H1 (cell line): Measurements from ENCODE around the gene CDH22. TPM values are rescaled to one million over a fixed set of nuclear protein-coding genes. Genes with fewer than 3 reads are reported as not detected.
A peak's percentile ranks its signal among the peaks of the same experiment; 100 is the strongest.

Experiments used
- CTCF ChIA-PET: fragments of 300-600 bp; sonication (Branson Sonifier 250); formaldehyde crosslinking; loops from one replicate; lab custom pipeline; 2021; ENCODE audit not compliant: partially characterized antibody; lab: Charles Lee
- POLR2A ChIA-PET: fragments of 300-600 bp; sonication (Branson Sonifier 250); formaldehyde crosslinking; loops from one replicate; lab custom pipeline; 2021; ENCODE audit warnings: inconsistent platforms; ENCODE audit not compliant: partially characterized antibody; lab: Charles Lee
- DNase-seq, 2 experiments: peaks; one replicate each; pipeline versions ENCODE4 v3.0.0 to v3.0.0-alpha.2; 2010 to 2022; ENCODE audit warnings: low spot score in 2 of 2, low read depth in 1 of 2, mixed read lengths in 1 of 2
- FAIRE-seq: peaks from 2 replicates; lab custom pipeline; 2011; peaks lifted over from hg19 to GRCh38; lab: Jason Lieb, UNC
- H2AFZ ChIP-seq: 2 replicates; pipeline ENCODE4 v1.8.1; 2012; ENCODE audit warnings: low read length, inconsistent platforms
- H2AK5ac ChIP-seq: 2 replicates; pipeline ENCODE4 v1.6.1; 2013; ENCODE audit warnings: low read depth, low read length
- H2BK120ac ChIP-seq: replicated peaks from 2 replicates; pipeline ENCODE3; 2013; ENCODE audit warnings: low read depth, low read length, inconsistent platforms
- H2BK12ac ChIP-seq: 2 replicates; pipeline ENCODE4 v1.6.1; 2013; ENCODE audit warnings: low read depth, low read length
- H2BK15ac ChIP-seq: 2 replicates; pipeline ENCODE4 v1.6.1; 2013; ENCODE audit warnings: low read length
- H2BK20ac ChIP-seq: 2 replicates; pipeline ENCODE4 v1.6.1; 2013; ENCODE audit warnings: low read length
- H2BK5ac ChIP-seq: 2 replicates; pipeline ENCODE4 v1.6.1; 2013; ENCODE audit warnings: low read depth, low read length
- H3K14ac ChIP-seq: 2 replicates; pipeline ENCODE4 v1.6.1; 2013; ENCODE audit warnings: inconsistent platforms; ENCODE audit not compliant: insufficient read length
- H3K18ac ChIP-seq: 2 replicates; pipeline ENCODE4 v1.6.1; 2013; ENCODE audit warnings: low read length; ENCODE audit errors: extremely low read depth
- H3K23ac ChIP-seq: 2 replicates; pipeline ENCODE4 v1.6.1; 2013; ENCODE audit warnings: inconsistent platforms; ENCODE audit not compliant: insufficient read length
- H3K23me2 ChIP-seq: 2 replicates; pipeline ENCODE4 v1.6.1; 2013; ENCODE audit warnings: low read depth, low read length
- H3K27ac ChIP-seq: 2 replicates; pipeline ENCODE4 v1.6.1; 2011; ENCODE audit warnings: low read depth, low read length, inconsistent platforms
- H3K27me3 ChIP-seq, 4 experiments: replicated peaks in 1 of 4; 1 replicate in 1 of 4; 2 replicates in 3 of 4; pipeline versions ENCODE4 v1.6.1 to v1.8.1; 2011 to 2013; ENCODE audit warnings: low read length in 3 of 4, mild to moderate bottlenecking in 3 of 4, inconsistent platforms in 2 of 4, mixed read lengths in 2 of 4, moderate library complexity in 1 of 4; ENCODE audit not compliant: control insufficient read depth in 3 of 4, insufficient read depth in 3 of 4; ENCODE audit errors: extremely low read depth in 1 of 4
- H3K36me3 ChIP-seq, 4 experiments: 2 replicates each; pipeline versions ENCODE4 v1.6.1 to v1.8.1; 2011 to 2013; ENCODE audit warnings: mild to moderate bottlenecking in 4 of 4, low read length in 3 of 4, moderate library complexity in 2 of 4, control low read depth in 1 of 4, inconsistent platforms in 1 of 4; ENCODE audit not compliant: insufficient read depth in 4 of 4, control insufficient read depth in 2 of 4
- H3K4ac ChIP-seq: replicated peaks from 2 replicates; pipeline ENCODE3; 2013; ENCODE audit warnings: low read length, low read depth, mixed read lengths, inconsistent platforms; ENCODE audit not compliant: insufficient read length
- H3K4me1 ChIP-seq, 4 experiments: replicated peaks in 1 of 4; 1 replicate in 1 of 4; 2 replicates in 3 of 4; pipeline versions ENCODE4 v1.6.1 to v1.8.1; 2011 to 2013; ENCODE audit warnings: low read length in 3 of 4, inconsistent platforms in 2 of 4, mixed read lengths in 1 of 4; ENCODE audit not compliant: insufficient read depth in 4 of 4, control insufficient read depth in 3 of 4
- H3K4me2 ChIP-seq, 2 experiments: 2 replicates each; pipeline versions ENCODE4 v1.6.1 to v1.8.1; 2011 to 2013; ENCODE audit warnings: low read depth in 2 of 2, low read length in 2 of 2, control low read depth in 1 of 2, inconsistent platforms in 1 of 2, mild to moderate bottlenecking in 1 of 2; ENCODE audit not compliant: insufficient read depth in 1 of 2
- H3K4me3 ChIP-seq, 4 experiments: fragments of 200-600, 300-600 bp in 1 of 4; sonication (generic), shearing (Covaris generic), sonication (Bioruptor Twin) in 1 of 4; 2 replicates each; pipeline versions ENCODE4 v1.5.1 to v1.8.1; 2011 to 2016; ENCODE audit warnings: low read length in 4 of 4, low read depth in 3 of 4, control low read depth in 2 of 4, inconsistent platforms in 2 of 4, mild to moderate bottlenecking in 2 of 4, mixed read lengths in 1 of 4, moderate library complexity in 1 of 4; ENCODE audit not compliant: insufficient read depth in 2 of 4; ENCODE audit errors: extremely low read depth in 1 of 4
- H3K56ac ChIP-seq: replicated peaks from 2 replicates; pipeline ENCODE3; 2013; ENCODE audit warnings: low read depth, mild to moderate bottlenecking, mixed read lengths, low read length, inconsistent platforms; ENCODE audit not compliant: insufficient read length
- H3K79me1 ChIP-seq: 2 replicates; pipeline ENCODE4 v1.6.1; 2013; ENCODE audit warnings: low read depth, low read length, control low read depth
- H3K79me2 ChIP-seq, 2 experiments: 2 replicates each; pipeline versions ENCODE4 v1.6.1 to v1.8.1; 2012 to 2013; ENCODE audit warnings: low read length in 2 of 2, mild to moderate bottlenecking in 2 of 2, inconsistent platforms in 1 of 2; ENCODE audit not compliant: insufficient read depth in 2 of 2, control insufficient read depth in 1 of 2
- H3K9ac ChIP-seq, 4 experiments: replicated peaks in 1 of 4; 1 replicate in 1 of 4; 2 replicates in 3 of 4; pipeline versions ENCODE4 v1.6.1 to v1.8.1; 2011 to 2013; ENCODE audit warnings: low read depth in 3 of 4, low read length in 3 of 4, control low read depth in 2 of 4, mild to moderate bottlenecking in 2 of 4, moderate library complexity in 2 of 4, inconsistent platforms in 1 of 4; ENCODE audit errors: extremely low read depth in 1 of 4
- H3K9me3 ChIP-seq, 2 experiments: 2 replicates each; pipeline versions ENCODE4 v1.6.1 to v1.8.1; 2012 to 2013; ENCODE audit warnings: mild to moderate bottlenecking in 2 of 2, moderate library complexity in 2 of 2, control low read depth in 1 of 2, inconsistent platforms in 1 of 2, low read depth in 1 of 2, low read length in 1 of 2, mixed read lengths in 1 of 2; ENCODE audit not compliant: insufficient read depth in 2 of 2
- H4K20me1 ChIP-seq, 2 experiments: replicated peaks in 1 of 2; 2 replicates each; pipeline versions ENCODE3 to v1.8.1; 2011 to 2013; ENCODE audit warnings: inconsistent platforms in 2 of 2, low read length in 2 of 2, mild to moderate bottlenecking in 1 of 2; ENCODE audit not compliant: insufficient read depth in 2 of 2, control insufficient read depth in 1 of 2
- H4K5ac ChIP-seq: 2 replicates; pipeline ENCODE4 v1.6.1; 2013; ENCODE audit warnings: low read length, low read depth, mixed read lengths, inconsistent platforms; ENCODE audit not compliant: insufficient read length
- H4K8ac ChIP-seq: 2 replicates; pipeline ENCODE4 v1.8.0; 2013; ENCODE audit warnings: mild to moderate bottlenecking, moderate library complexity, low read length, inconsistent platforms; ENCODE audit not compliant: insufficient read depth; ENCODE audit errors: extremely low read depth
- H4K91ac ChIP-seq: replicated peaks from 2 replicates; pipeline ENCODE3; 2013; ENCODE audit warnings: low read length, mixed read lengths, inconsistent platforms; ENCODE audit not compliant: insufficient read length
- SUZ12 ChIP-seq: fragments of 200-600 bp; sonication (generic); IDR thresholded peaks from 2 replicates; pipeline ENCODE4 v1.6.1; 2012; ENCODE audit warnings: mild to moderate bottlenecking, inconsistent platforms, low read length, moderate library complexity, mixed read lengths
- WGBS, 2 experiments: shearing (Covaris generic) in 1 of 2; methylation state at CpG; one replicate each; pipeline versions ENCODE4 v1.1.6 to v1.1.7; 2013 to 2015; ENCODE audit warnings: low lambda C conversion rate in 2 of 2, mixed read lengths in 2 of 2, inconsistent platforms in 1 of 2, low coverage in 1 of 2, missing lambda C conversion rate in 1 of 2; ENCODE audit not compliant: insufficient replicate concordance in 2 of 2, insufficient coverage in 1 of 2, insufficient read length in 1 of 2; ENCODE audit errors: extremely low coverage in 1 of 2, missing lambda C conversion rate in 1 of 2; 5-methylcytosine and 5-hydroxymethylcytosine counted together
- polyA plus RNA-seq, 7 experiments: library from polyadenylated mRNA; depleted of rRNA in 3 of 7; stranded (reverse) in 5 of 7; unstranded in 2 of 7; fragments of >200 nt in 5 of 7; fragments of 200-250 nt in 2 of 7; gene quantifications; 1 replicate in 5 of 7; 2 replicates in 1 of 7; 4 replicates in 1 of 7; pipeline versions ENCODE4 v1.2.1 to v1.2.3, GENCODE V29; 2011 to 2013; ENCODE audit warnings: missing spikeins in 2 of 7, mixed read lengths in 2 of 7
- total RNA-seq: library from RNA; stranded (reverse); fragmentation: NEBNext Ultra II Directional; extraction: Animal tissue kit (Norgen Biotek cat#: 25700); gene quantifications from 2 replicates; pipeline ENCODE4 v1.2.1, GENCODE V29; 2021

The CDH22 gene
- total and polyA plus RNA-seq, 2 of the 8 experiments (the other 6 are each of a cell fraction or from before 2014, with no cell fraction given), result 0.35 to 0.39 TPM

DNA sequence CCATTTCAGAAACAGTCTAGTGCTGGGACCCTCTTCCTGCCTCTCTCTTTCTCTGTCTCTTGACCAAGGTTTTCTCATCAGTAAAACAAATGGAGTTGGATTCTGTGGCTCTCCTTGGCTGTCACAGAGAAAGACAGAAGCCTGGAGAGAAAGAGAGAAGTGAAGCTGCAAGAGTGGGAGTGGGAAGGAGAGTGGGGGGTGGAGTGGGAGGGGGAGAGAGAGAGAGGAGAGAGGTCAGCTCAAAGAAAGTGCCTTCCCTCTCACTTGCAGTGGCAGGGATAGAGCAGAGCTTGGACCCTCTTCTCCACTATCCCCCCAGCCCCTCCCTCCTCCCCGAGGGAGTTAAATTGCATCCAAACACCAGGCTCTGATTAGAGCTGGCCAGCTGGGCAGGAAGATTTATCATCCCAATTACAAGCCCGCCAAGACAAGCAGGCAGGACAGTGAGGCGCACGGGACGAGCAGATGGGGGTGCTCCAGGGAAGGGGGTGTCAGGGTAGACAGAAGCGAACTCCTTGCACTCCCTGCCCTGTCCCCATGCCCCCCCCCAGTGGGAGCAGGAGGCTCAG lies 115.8 kb downstream of the CDH22 start:
- Histone ChIP-seq H3K56ac (no peak overlapping the region), H4K91ac (no peak overlapping the region), H2AK5ac (no peak overlapping the region), H3K4me1 (peaks cover 0 to 4% (median 1%) of the 10 kb centered on the region in 4 experiments; a peak in 4 of 7 replicates), H2BK5ac (no peak overlapping the region), H3K9me3 (no peaks in the 10 kb centered on the region), H3K23me2 (peaks cover under 1% of the 10 kb centered on the region; the same call in 1 of the 2 replicates), H4K8ac (peak overlapping the region; percentile 57; the same call in 1 of the 2 replicates), H4K20me1 (peaks cover 0 to under 1% of the 10 kb centered on the region in 2 experiments), H2AFZ (no peak overlapping the region), H3K23ac (no peak overlapping the region), H3K27me3 (no peaks in the 10 kb centered on the region; a peak in 1 of 7 replicates), H3K36me3 (no peaks in the 10 kb centered on the region), H2BK15ac (no peak overlapping the region), H3K79me2 (no peaks in the 10 kb centered on the region), H2BK12ac (no peak overlapping the region), H3K4me2 (no peak overlapping the region), H3K79me1 (no peaks in the 10 kb centered on the region), H3K14ac (no peak overlapping the region), H2BK120ac (no peak overlapping the region), H3K4me3 (no peak overlapping the region), H3K18ac (no peak overlapping the region), H4K5ac (no peak overlapping the region), H3K4ac (no peak overlapping the region), H3K27ac (no peak overlapping the region), H2BK20ac (no peak overlapping the region), H3K9ac (no peak overlapping the region)
- DNase-seq (no peak), FAIRE-seq (no peak)
- ChIA-PET CTCF (interaction anchor here (0.9 to 1.4 kb wide), 4 partner anchors 17 to 119 kb away, joined by 3 to 5 read pairs (median 4); no protein-coding TSS in a partner anchor), POLR2A (interaction anchor here (0.6 to 1.5 kb wide), 4 partner anchors 18 to 353 kb away, joined by 3 read pairs; no protein-coding TSS in a partner anchor)
- TF ChIP-seq SUZ12, result no peak
- 60% methylated on average over 3 of the region's 6 CpGs; no CpG with 5 or more reads in 1 of the 2 experiments for WGBS, 2 experiments
